RWPE2 (cell line): Measurements from ENCODE around the gene RILP.

Experiments used
- ATAC-seq: fragments of 200-7000 bp; cut with Tn5 transposase; 3 replicates; pipeline ENCODE4 v1.9.1; 2021; ENCODE audit warnings: low read depth
- DNase-seq: peaks from one replicate; pipeline ENCODE4 v3.0.0-alpha.2; 2020; ENCODE audit warnings: low spot score
- H3K27ac ChIP-seq: fragments of 450-650 bp; 2 replicates; pipeline ENCODE4 v1.5.1; 2017; ENCODE audit warnings: mild to moderate bottlenecking; ENCODE audit not compliant: poor library complexity, severe bottlenecking
- H3K27me3 ChIP-seq: fragments of 250-450 bp; sonication (Bioruptor Pico); 2 replicates; pipeline ENCODE4 v1.5.1; 2021; ENCODE audit warnings: mild to moderate bottlenecking, moderate library complexity; ENCODE audit not compliant: insufficient read depth, poor library complexity, severe bottlenecking
- H3K36me3 ChIP-seq: fragments of 250-450 bp; sonication (Bioruptor Pico); 2 replicates; pipeline ENCODE4 v1.5.1; 2020; ENCODE audit warnings: low read depth, mild to moderate bottlenecking, moderate library complexity
- H3K4me1 ChIP-seq: fragments of 250-450 bp; sonication (Bioruptor Pico); 2 replicates; pipeline ENCODE4 v1.5.1; 2021; ENCODE audit warnings: mild to moderate bottlenecking, moderate library complexity; ENCODE audit not compliant: insufficient read depth, poor library complexity, severe bottlenecking
- H3K4me3 ChIP-seq: fragments of 250-450 bp; sonication (Bioruptor Pico); 2 replicates; pipeline ENCODE4 v1.5.1; 2021; ENCODE audit warnings: mild to moderate bottlenecking, moderate library complexity; ENCODE audit not compliant: severe bottlenecking
- H3K9me3 ChIP-seq: fragments of 250-450 bp; sonication (Bioruptor Pico); 2 replicates; pipeline ENCODE4 v1.5.1; 2021; ENCODE audit warnings: mild to moderate bottlenecking, moderate library complexity; ENCODE audit not compliant: severe bottlenecking
- CTCF ChIP-seq: fragments of 450-650 bp; IDR thresholded peaks from one replicate; pipeline ENCODE4 v1.5.1; 2017; ENCODE audit warnings: mild to moderate bottlenecking, moderate library complexity; ENCODE audit not compliant: poor library complexity, severe bottlenecking

Gene RILP

GRCh38 chr17:1608676-1609075, 41.0 kb downstream of the RILP start:
- H3K27ac ChIP-seq = no peak overlapping the region
- H3K36me3 ChIP-seq = peaks cover 12% of the 10 kb centered on the region
- no peaks in the 10 kb centered on the region for H3K9me3 ChIP-seq
- TF ChIP-seq CTCF = no peak
- H3K4me1 ChIP-seq = no peaks in the 10 kb centered on the region
- ATAC-seq (no peak), DNase-seq (no peak)
- no peaks in the 10 kb centered on the region for H3K27me3 ChIP-seq
- no peak overlapping the region for H3K4me3 ChIP-seq

DNA sequence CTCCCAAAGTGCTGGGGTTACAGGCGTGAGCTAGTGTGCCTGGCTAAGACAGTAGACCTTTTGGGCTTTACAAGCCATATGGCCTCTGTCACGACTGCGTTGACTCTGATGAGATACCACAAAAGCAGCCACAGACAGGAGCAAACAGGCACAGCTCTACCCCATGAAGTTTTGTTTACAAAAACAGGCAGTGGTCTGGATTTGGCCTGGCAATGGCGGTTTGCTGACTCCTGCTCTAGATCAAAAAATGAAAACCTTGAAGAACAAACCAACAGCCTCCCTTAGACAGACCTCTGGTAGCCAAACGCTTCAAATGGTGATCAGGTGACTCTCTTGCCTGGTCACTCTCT, 41.7 kb downstream of the RILP start:
- H3K27ac ChIP-seq = no peak overlapping the region
- no peak overlapping the region for H3K4me3 ChIP-seq
- no peaks in the 10 kb centered on the region for H3K27me3 ChIP-seq
- peaks cover 8% of the 10 kb centered on the region; the same call in 1 of the 2 replicates for H3K36me3 ChIP-seq
- no peak for TF ChIP-seq CTCF
- DNase-seq (no peak), ATAC-seq (no peak)
- H3K9me3 ChIP-seq = no peaks in the 10 kb centered on the region
- H3K4me1 ChIP-seq = no peaks in the 10 kb centered on the region

GRCh38 chr17:1606352-1606985, 43.2 kb downstream of the RILP start:
- no peaks in the 10 kb centered on the region for H3K4me1 ChIP-seq
- no peaks in the 10 kb centered on the region for H3K27me3 ChIP-seq
- ATAC-seq (no peak), DNase-seq (no peak)
- H3K27ac ChIP-seq = no peak overlapping the region
- no peaks in the 10 kb centered on the region for H3K9me3 ChIP-seq
- TF ChIP-seq CTCF = no peak
- peaks cover 8% of the 10 kb centered on the region for H3K36me3 ChIP-seq
- no peak overlapping the region for H3K4me3 ChIP-seq

DNA sequence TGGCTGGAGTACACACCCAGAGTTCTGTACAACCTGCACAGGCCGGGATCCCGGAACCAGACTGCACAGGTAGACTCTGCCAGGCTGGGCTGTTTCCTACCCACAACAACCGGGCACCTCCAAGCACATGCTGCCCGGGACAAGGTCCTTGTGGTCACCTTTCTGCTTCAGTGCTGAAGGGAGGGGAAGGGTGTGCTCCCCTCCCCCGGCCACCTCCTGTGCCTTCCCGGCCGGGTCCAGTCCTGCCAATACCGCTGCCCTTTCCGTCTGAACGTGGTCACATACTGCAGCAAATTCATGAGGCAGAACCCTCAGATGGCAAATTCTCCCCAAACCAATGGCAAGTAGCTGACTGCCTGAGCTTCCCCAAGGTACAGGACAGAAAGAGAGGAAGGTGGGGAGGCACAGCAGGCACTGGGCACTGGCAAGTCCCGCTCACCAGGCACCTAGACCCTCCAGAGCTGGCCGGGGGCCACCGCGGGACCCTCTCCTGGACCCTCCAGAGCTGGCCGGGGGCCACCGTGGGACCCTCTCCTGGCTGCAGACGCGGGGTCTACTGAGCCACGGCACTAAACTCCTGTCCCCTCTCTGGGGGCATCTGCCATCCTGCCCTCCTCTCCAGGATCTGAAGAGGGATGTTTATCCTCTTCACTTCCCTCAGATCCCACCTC, 43.9 kb downstream of the RILP start:
- peaks cover 8% of the 10 kb centered on the region for H3K36me3 ChIP-seq
- no peak for ATAC-seq

More for the DNA sequence above, 43.9 kb downstream of the RILP start:
- no peaks in the 10 kb centered on the region for H3K9me3 ChIP-seq
- no peak for TF ChIP-seq CTCF
- H3K4me1 ChIP-seq = no peaks in the 10 kb centered on the region
- H3K4me3 ChIP-seq = no peak overlapping the region
- no peak overlapping the region for H3K27ac ChIP-seq
- H3K27me3 ChIP-seq = no peaks in the 10 kb centered on the region
- DNase-seq = no peak
